Measurements from ENCODE around the gene ASRGL1. TPM values are rescaled to one million over a fixed set of nuclear protein-coding genes. Genes with fewer than 3 reads are reported as not detected.

Gene ASRGL1
- total RNA-seq, 1 experiment from 2014 or later = 31.1 TPM

GRCh38 chr11:62387381-62387780, 50.1 kb downstream of the ASRGL1 start:
- Histone ChIP-seq H2AK5ac (ENCODE audit: insufficient read length, low read length) (no peak overlapping the region), H3K79me2 (ENCODE audit: insufficient read depth, low read length) (no peaks in the 10 kb centered on the region), H2AFZ (ENCODE audit: low read length) (no peak overlapping the region), H2BK12ac (ENCODE audit: insufficient read length, low read depth, low read length) (no peak overlapping the region), H3K56ac (ENCODE audit: insufficient read length, low read depth, low read length) (no peak overlapping the region), H3K27ac (ENCODE audit: insufficient read length, low read depth, low read length) (no peak overlapping the region), H3T11ph (ENCODE audit: low read length) (no peak overlapping the region), H4K20me1 (ENCODE audit: control insufficient read depth, insufficient read depth, insufficient read length) (no peaks in the 10 kb centered on the region), H3K27me3 (ENCODE audit: insufficient read depth, low read length) (no peaks in the 10 kb centered on the region), H3K79me1 (ENCODE audit: insufficient read depth, low read depth, low read length, poor library complexity, severe bottlenecking) (no peaks in the 10 kb centered on the region), H2BK20ac (ENCODE audit: low read depth, low read length, poor library complexity, severe bottlenecking) (no peak overlapping the region), H3K4me1 (ENCODE audit: insufficient read depth, low read length) (no peaks in the 10 kb centered on the region), H3K23me2 (ENCODE audit: insufficient read length, low read depth, low read length, poor library complexity, severe bottlenecking) (no peaks in the 10 kb centered on the region), H3K23ac (ENCODE audit: insufficient read length, low read depth, low read length) (no peak overlapping the region), H4K91ac (ENCODE audit: insufficient read length, low read depth, low read length) (no peak overlapping the region), H2BK5ac (ENCODE audit: insufficient read length, low read length) (no peak overlapping the region), H2BK120ac (ENCODE audit: low read depth, low read length, poor library complexity, severe bottlenecking) (no peak overlapping the region), H3K4ac (ENCODE audit: low read depth, low read length) (no peak overlapping the region), H3K14ac (ENCODE audit: insufficient read depth, low read length) (no peak overlapping the region), H3K18ac (ENCODE audit: insufficient read length, low read depth, low read length) (no peak overlapping the region), H2BK15ac (ENCODE audit: low read depth, low read length) (no peak overlapping the region), H4K5ac (ENCODE audit: insufficient read length, low read depth, low read length) (no peak overlapping the region), H4K8ac (replicated peaks; ENCODE audit: insufficient read length, low read depth, low read length) (no peak overlapping the region), H3K9ac (ENCODE audit: extremely low read depth, insufficient read length, low read length) (no peak overlapping the region), H3K4me2 (ENCODE audit: insufficient read depth, insufficient read length, low read length) (no peak overlapping the region), H3K9me3 (ENCODE audit: control insufficient read depth, low read depth, low read length) (no peaks in the 10 kb centered on the region)
- Mint-ChIP-seq H3K27ac (no peak overlapping the region), H3K4me1 (peaks cover 1 to 6% of the 10 kb centered on the region in 2 experiments; a peak in 2 of 4 replicates), H3K4me3 (no peak overlapping the region), H3K9me3 (no peaks in the 10 kb centered on the region), H3K27me3 (ENCODE audit: low read depth) (no peaks in the 10 kb centered on the region), H3K36me3 (ENCODE audit: insufficient read depth in 1 of 3, low read depth in 3 of 3) (no peaks in the 10 kb centered on the region)
- DNase-seq = no peak
- no CpG with 5 or more reads among the region's 3 CpGs for WGBS (ENCODE audit: extremely low coverage, insufficient read length, low lambda C conversion rate)
- TF ChIP-seq CTCF (conservative IDR thresholded peaks at IDR 0.05) = no peak
